Skin epidermis (tissue), 12 donors: ENCODE measurements around the gene HINT2.

ENCODE experiments used
- H3K27ac ChIP-seq, 21 experiments: fragments of 200-600 bp; sonication (generic) in 11 of 21; one replicate each; pipeline ENCODE4 v1.5.0; 2020; ENCODE audit warnings: mild to moderate bottlenecking in 3 of 21, inconsistent platforms in 2 of 21, moderate library complexity in 2 of 21
- H3K4me3 ChIP-seq, 7 experiments: fragments of 200-600 bp; sonication (generic) in 2 of 7; one replicate each; pipeline ENCODE4 v1.5.0; 2020; ENCODE audit warnings: inconsistent platforms in 2 of 7, mild to moderate bottlenecking in 2 of 7, moderate library complexity in 1 of 7

HINT2 gene

GRCh38 chr9:35842020-35842745, 27.3 kb upstream of the HINT2 start:
- Histone ChIP-seq H3K27ac (peak overlapping the region in 1 of 21 experiments; percentile 8), H3K4me3 (no peak overlapping the region)

- no peak overlapping the region for H3K4me3 ChIP-seq
- H3K27ac ChIP-seq, result no peak overlapping the region
These were observed 26.7 kb upstream of the HINT2 start for GRCh38 chr9:35841645-35841900.

GRCh38 chr9:35840881-35841644, 26.2 kb upstream of the HINT2 start:
- Histone ChIP-seq H3K27ac (peak overlapping the region in 2 of 21 experiments; percentile 8 to 11), H3K4me3 (no peak overlapping the region)

GRCh38 chr9:35839926-35840325, 25.1 kb upstream of the HINT2 start:
- no peak overlapping the region for H3K4me3 ChIP-seq
- H3K27ac ChIP-seq, result no peak overlapping the region

- H3K27ac ChIP-seq, result no peak overlapping the region
- no peak overlapping the region for H3K4me3 ChIP-seq
These were observed 21.8 kb upstream of the HINT2 start for GRCh38 chr9:35836595-35836994.

- H3K27ac ChIP-seq, result no peak overlapping the region
- H3K4me3 ChIP-seq, result no peak overlapping the region
These were observed 20.9 kb upstream of the HINT2 start for GRCh38 chr9:35835766-35836165.

GRCh38 chr9:35835216-35835632, 20.4 kb upstream of the HINT2 start:
- Histone ChIP-seq H3K4me3 (no peak overlapping the region), H3K27ac (no peak overlapping the region)

- Histone ChIP-seq H3K4me3 (no peak overlapping the region), H3K27ac (peak overlapping the region in 3 of 21 experiments; percentile 24 to 30 (median 30))
These were observed 19.7 kb upstream of the HINT2 start for GRCh38 chr9:35834260-35835215.

- H3K4me3 ChIP-seq, result no peak overlapping the region
- H3K27ac ChIP-seq, result peak overlapping the region in 5 of 21 experiments; percentile 32 to 66 (median 52)
These were observed 18.0 kb upstream of the HINT2 start for GRCh38 chr9:35832814-35833213.

GRCh38 chr9:35831040-35831439, 16.2 kb upstream of the HINT2 start:
- Histone ChIP-seq H3K4me3 (no peak overlapping the region), H3K27ac (no peak overlapping the region)

GRCh38 chr9:35829764-35830096, 14.9 kb upstream of the HINT2 start:
- H3K27ac ChIP-seq, result peak overlapping the region in 19 of 21 experiments; percentile 75 to 98 (median 91)
- peak overlapping the region; percentile 50 to 76 (median 75) for H3K4me3 ChIP-seq

- Histone ChIP-seq H3K4me3 (peak within 1 kb of the TSS; percentile 50 to 76 (median 75)), H3K27ac (peak within 1 kb of the TSS; percentile 75 to 98 (median 87))
These were observed 14.4 kb upstream of the HINT2 start, which contains the start of gene TMEM8B for GRCh38 chr9:35829084-35829763. Gene TMEM8B, plus strand, starts transcription at chr9:35829228. Its CDS starts 220 bp downstream, at chr9:35829448.

GRCh38 chr9:35828716-35829083, 13.9 kb upstream of the HINT2 start, which contains the start of gene FAM221B:
Gene FAM221B, minus strand, starts transcription at chr9:35828732. Its CDS starts 2,571 bp downstream, at chr9:35826161.
- Histone ChIP-seq H3K27ac (peak within 1 kb of the TSS; percentile 75 to 98 (median 87)), H3K4me3 (peak within 1 kb of the TSS; percentile 50 to 76 (median 75))

GRCh38 chr9:35827486-35827885, 12.6 kb upstream of the HINT2 start:
- H3K4me3 ChIP-seq, result no peak overlapping the region
- H3K27ac ChIP-seq, result peak overlapping the region in 1 of 21 experiments; percentile 18

- no peak overlapping the region for H3K4me3 ChIP-seq
- H3K27ac ChIP-seq, result peak overlapping the region in 2 of 21 experiments; percentile 3 to 66
These were observed 11.3 kb upstream of the HINT2 start for GRCh38 chr9:35826071-35826701.

- no peak overlapping the region for H3K27ac ChIP-seq
- no peak overlapping the region for H3K4me3 ChIP-seq
These were observed 8.1 kb upstream of the HINT2 start for GRCh38 chr9:35822926-35823325.

- Histone ChIP-seq H3K4me3 (no peak overlapping the region), H3K27ac (no peak overlapping the region)
These were observed 5.2 kb upstream of the HINT2 start for GRCh38 chr9:35820076-35820475.

- no peak overlapping the region for H3K4me3 ChIP-seq
- no peak overlapping the region for H3K27ac ChIP-seq
These were observed 3.5 kb upstream of the HINT2 start for GRCh38 chr9:35818341-35818740.

GRCh38 chr9:35816708-35817107, 1.9 kb upstream of the HINT2 start:
- H3K27ac ChIP-seq, result no peak overlapping the region

More at GRCh38 chr9:35816708-35817107, 1.9 kb upstream of the HINT2 start:
- H3K4me3 ChIP-seq, result no peak overlapping the region
